AML-193 (cell line): Measurements from ENCODE around the gene GIMAP8.

Source experiments
- DNase-seq, 2 experiments: peaks; one replicate each; lab custom pipeline; 2025; lab: John Stamatoyannopoulos, UW

The GIMAP8 gene

GRCh38 chr7:150450491-150451001 lies at the start of gene GIMAP8:
GIMAP8 (plus strand) TSS chr7:150450630; CDS start chr7:150466699, 16,069 bp downstream.
- DNase-seq = peak; percentile 23 to 32

- no peak for DNase-seq
Measured at GRCh38 chr7:150400788-150401423, 49.5 kb upstream of the GIMAP8 start.

- no peak for DNase-seq
Measured at GRCh38 chr7:150401424-150401790, 49.0 kb upstream of the GIMAP8 start.

GRCh38 chr7:150401861-150402631 lies 48.4 kb upstream of the GIMAP8 start:
- no peak for DNase-seq

- DNase-seq = no peak
Measured at GRCh38 chr7:150402671-150403321, 47.6 kb upstream of the GIMAP8 start.

GRCh38 chr7:150403376-150404171 lies 46.9 kb upstream of the GIMAP8 start:
- DNase-seq = no peak

- DNase-seq = no peak
Measured at GRCh38 chr7:150404172-150404804, 46.1 kb upstream of the GIMAP8 start.

- peak; percentile 56 to 66 for DNase-seq
Measured at GRCh38 chr7:150404805-150405583, 45.4 kb upstream of the GIMAP8 start.

- DNase-seq = no peak
Measured at GRCh38 chr7:150405584-150406311, 44.7 kb upstream of the GIMAP8 start.

GRCh38 chr7:150406312-150406566 lies 44.2 kb upstream of the GIMAP8 start:
- no peak for DNase-seq

GRCh38 chr7:150406567-150407421 lies 43.6 kb upstream of the GIMAP8 start:
- DNase-seq = no peak

GRCh38 chr7:150407588-150408392 lies 42.6 kb upstream of the GIMAP8 start:
- DNase-seq = no peak

GRCh38 chr7:150408393-150409299 lies 41.8 kb upstream of the GIMAP8 start:
- DNase-seq = no peak

GRCh38 chr7:150409300-150410030 lies 41.0 kb upstream of the GIMAP8 start:
- no peak for DNase-seq

GRCh38 chr7:150410131-150410530 lies 40.3 kb upstream of the GIMAP8 start:
- no peak for DNase-seq

GRCh38 chr7:150410680-150411346 lies 39.6 kb upstream of the GIMAP8 start:
- DNase-seq = no peak
